ENCODE data around the gene OR52D1.

Gene OR52D1

GRCh38 chr11:5514841-5515240, 26.4 kb downstream of the OR52D1 start:
- no peak for DNase-seq

GRCh38 chr11:5516599-5516998, 28.1 kb downstream of the OR52D1 start, which contains the start of gene UBQLNL:
UBQLNL (minus strand) TSS chr11:5516699; CDS start chr11:5516441, 258 bp downstream.
- no peak for DNase-seq

- DNase-seq, result no peak
Measured at GRCh38 chr11:5521540-5521939, 33.1 kb downstream of the OR52D1 start.

GRCh38 chr11:5522308-5522707, 33.8 kb downstream of the OR52D1 start:
- no peak for DNase-seq

- DNase-seq, result no peak
Measured at GRCh38 chr11:5524756-5525155, 36.3 kb downstream of the OR52D1 start.

- no peak for DNase-seq
Measured at GRCh38 chr11:5527716-5528115, 39.2 kb downstream of the OR52D1 start.

GRCh38 chr11:5528495-5528894, 40.0 kb downstream of the OR52D1 start:
- DNase-seq, result no peak

GRCh38 chr11:5531053-5531831, 42.8 kb downstream of the OR52D1 start:
- no peak for DNase-seq

GRCh38 chr11:5534046-5534445, 45.6 kb downstream of the OR52D1 start:
- DNase-seq, result no peak

GRCh38 chr11:5536482-5536881, 48.0 kb downstream of the OR52D1 start:
- DNase-seq, result no peak

All from C1 segment of cervical spinal cord (tissue), 14 donors.